ENCODE results near the gene RAB31. TPM values are rescaled to one million over a fixed set of nuclear protein-coding genes. Genes with fewer than 3 reads are reported as not detected.

RAB31 gene
- total RNA-seq, 1 donor from 2014 or later, result 26.0 TPM

GRCh38 chr18:9907867-9908266 is 199.8 kb downstream of the RAB31 start:
- Histone ChIP-seq H3K9me3 (no peaks in the 10 kb centered on the region), H3K27me3 (no peaks in the 10 kb centered on the region), H3K4me3 (no peak overlapping the region), H3K27ac (no peak overlapping the region), H3K4me1 (no peaks in the 10 kb centered on the region), H3K36me3 (no peaks in the 10 kb centered on the region)
- intact Hi-C loops (cut with DNase I), result no loop called here
- TF ChIP-seq CTCF (IDR thresholded peaks at IDR 0.05), result no peak
- no peak for TF ChIP-seq POLR2AphosphoS5 (IDR thresholded peaks at IDR 0.05; ENCODE audit: insufficient read depth in 1 of 2, low read depth in 1 of 2)
- TF ChIP-seq POLR2A (IDR thresholded peaks at IDR 0.05), result no peak
- DNase-seq (ENCODE audit: extremely low spot score in 2 of 2), result no peak

GRCh38 chr18:9910071-9910470 is 202.0 kb downstream of the RAB31 start:
- TF ChIP-seq POLR2AphosphoS5 (IDR thresholded peaks at IDR 0.05; ENCODE audit: insufficient read depth in 1 of 2, low read depth in 1 of 2) (no peak), CTCF (IDR thresholded peaks at IDR 0.05) (no peak), POLR2A (IDR thresholded peaks at IDR 0.05) (no peak)
- DNase-seq (ENCODE audit: extremely low spot score in 2 of 2), result no peak

GRCh38 chr18:9910661-9911060 is 202.6 kb downstream of the RAB31 start:
- Histone ChIP-seq H3K27ac (no peak overlapping the region), H3K27me3 (no peaks in the 10 kb centered on the region), H3K9me3 (no peaks in the 10 kb centered on the region), H3K4me3 (no peak overlapping the region), H3K4me1 (peaks cover 5% of the 10 kb centered on the region), H3K36me3 (no peaks in the 10 kb centered on the region)
- no peak for DNase-seq (ENCODE audit: extremely low spot score in 2 of 2)
- TF ChIP-seq POLR2A (IDR thresholded peaks at IDR 0.05) (no peak), CTCF (IDR thresholded peaks at IDR 0.05) (no peak), POLR2AphosphoS5 (IDR thresholded peaks at IDR 0.05; ENCODE audit: insufficient read depth in 1 of 2, low read depth in 1 of 2) (no peak)
- intact Hi-C loops (cut with DNase I), result no loop called here

More at GRCh38 chr18:9910071-9910470, 202.0 kb downstream of the RAB31 start:
- no peak overlapping the region for H3K27ac ChIP-seq
- H3K36me3 ChIP-seq, result no peaks in the 10 kb centered on the region
- intact Hi-C loops (cut with DNase I), result no loop called here
- H3K4me1 ChIP-seq, result no peaks in the 10 kb centered on the region
- no peaks in the 10 kb centered on the region for H3K9me3 ChIP-seq
- H3K27me3 ChIP-seq, result no peaks in the 10 kb centered on the region
- no peak overlapping the region for H3K4me3 ChIP-seq

GRCh38 chr18:9911226-9911625 is 203.1 kb downstream of the RAB31 start:
- Histone ChIP-seq H3K27ac (no peak overlapping the region), H3K4me1 (peaks cover 11% of the 10 kb centered on the region), H3K36me3 (no peaks in the 10 kb centered on the region), H3K9me3 (no peaks in the 10 kb centered on the region), H3K4me3 (no peak overlapping the region), H3K27me3 (no peaks in the 10 kb centered on the region)
- no peak for DNase-seq (ENCODE audit: extremely low spot score in 2 of 2)
- intact Hi-C loops (cut with DNase I), result no loop called here
- no peak for TF ChIP-seq CTCF (IDR thresholded peaks at IDR 0.05)
- TF ChIP-seq POLR2AphosphoS5 (IDR thresholded peaks at IDR 0.05; ENCODE audit: insufficient read depth in 1 of 2, low read depth in 1 of 2), result no peak
- no peak for TF ChIP-seq POLR2A (IDR thresholded peaks at IDR 0.05)

Small RNAs within 50 kb of the gene (small RNA-seq; reads per million reads assigned to genes)
- not detected for gene RN7SL862P
- gene RNA5SP449, result not detected

Other genes with a start within 250 kb of the RAB31 start
- 65.6 TPM for gene RALBP1, start 232.8 kb upstream of the RAB31 start, total RNA-seq
- gene PPP4R1, start 93.7 kb upstream of the RAB31 start, total RNA-seq, result 127 TPM
- 0.49 TPM for gene TXNDC2, start 177.7 kb downstream of the RAB31 start, total RNA-seq
- gene VAPA, start 205.7 kb downstream of the RAB31 start, total RNA-seq, result 210 TPM